CD14-positive monocyte (primary cell): Measurements from ENCODE around the gene BCAR1. TPM values are rescaled to one million over a fixed set of nuclear protein-coding genes. Genes with fewer than 3 reads are reported as not detected.

Experiments
- DNase-seq, 3 donors: peaks; one replicate each; pipeline ENCODE4 v3.0.0-alpha.2; 2011 to 2022
- H2AFZ ChIP-seq: 2 replicates; pipeline ENCODE4 v1.6.0; 2012; ENCODE audit warnings: mild to moderate bottlenecking, low read depth, low read length, inconsistent platforms; ENCODE audit not compliant: insufficient read depth, poor library complexity, severe bottlenecking
- H3K27ac ChIP-seq, 2 donors: 1 replicate in 1 of 2; 2 replicates in 1 of 2; pipeline ENCODE4 v1.5.1; 2012 to 2013; ENCODE audit warnings: low read length in 2 of 2, control low read depth in 1 of 2, inconsistent platforms in 1 of 2, low read depth in 1 of 2, mild to moderate bottlenecking in 1 of 2
- H3K27me3 ChIP-seq, 2 donors: one replicate each; pipeline versions ENCODE4 v1.6.0 to v1.6.1; 2011 to 2013; ENCODE audit warnings: low read length in 2 of 2; ENCODE audit not compliant: control insufficient read depth in 2 of 2, insufficient read depth in 2 of 2
- H3K36me3 ChIP-seq, 2 donors: replicated peaks in 1 of 2; 1 replicate in 1 of 2; 2 replicates in 1 of 2; pipeline versions ENCODE4 v1.5.1 to v1.6.1; 2012 to 2013; ENCODE audit warnings: low read length in 2 of 2, control low read depth in 1 of 2, inconsistent platforms in 1 of 2, mild to moderate bottlenecking in 1 of 2; ENCODE audit not compliant: insufficient read depth in 2 of 2, control insufficient read depth in 1 of 2
- H3K4me1 ChIP-seq, 2 donors: 1 replicate in 1 of 2; 2 replicates in 1 of 2; pipeline versions ENCODE4 v1.5.1 to v1.6.1; 2012 to 2013; ENCODE audit warnings: low read length in 2 of 2, control low read depth in 1 of 2, inconsistent platforms in 1 of 2, mild to moderate bottlenecking in 1 of 2, moderate library complexity in 1 of 2; ENCODE audit not compliant: insufficient read depth in 2 of 2, control insufficient read depth in 1 of 2
- H3K4me2 ChIP-seq: replicated peaks from 2 replicates; pipeline ENCODE3; 2012; ENCODE audit warnings: low read length, moderate library complexity, mild to moderate bottlenecking; ENCODE audit not compliant: poor library complexity, severe bottlenecking; ENCODE audit errors: extremely low read depth
- H3K4me3 ChIP-seq, 3 experiments: fragments of 200-600 bp in 1 of 3; sonication (generic) in 1 of 3; replicated peaks in 1 of 3; 1 replicate in 2 of 3; 2 replicates in 1 of 3; pipeline ENCODE4 v1.5.1; 2011 to 2013; ENCODE audit warnings: low read length in 3 of 3, mild to moderate bottlenecking in 3 of 3, control low read depth in 2 of 3, low read depth in 2 of 3, inconsistent platforms in 1 of 3, moderate library complexity in 1 of 3
- H3K79me2 ChIP-seq: 2 replicates; pipeline ENCODE4 v1.6.0; 2012; ENCODE audit warnings: mild to moderate bottlenecking, control low read depth, inconsistent platforms, low read length, moderate library complexity; ENCODE audit not compliant: insufficient read depth
- H3K9ac ChIP-seq: 2 replicates; pipeline ENCODE4 v1.6.0; 2017; ENCODE audit warnings: low read length, mild to moderate bottlenecking; ENCODE audit not compliant: insufficient read depth, poor library complexity, severe bottlenecking
- H3K9me3 ChIP-seq, 2 donors: replicated peaks in 1 of 2; 1 replicate in 1 of 2; 2 replicates in 1 of 2; pipeline versions ENCODE4 v1.5.1 to v1.6.1; 2012 to 2013; ENCODE audit warnings: low read length in 2 of 2, control low read depth in 1 of 2; ENCODE audit not compliant: control insufficient read depth in 1 of 2, insufficient read depth in 1 of 2
- H4K20me1 ChIP-seq: 2 replicates; pipeline ENCODE4 v1.6.0; 2012; ENCODE audit warnings: mild to moderate bottlenecking, low read length, control low read depth, moderate library complexity; ENCODE audit not compliant: insufficient read depth
- H3K27ac Mint-ChIP-seq, 7 donors: one replicate each; pipeline ENCODE4 v1.8.0; 2020; ENCODE audit warnings: mild to moderate bottlenecking in 7 of 7, mixed read lengths in 7 of 7, moderate library complexity in 6 of 7, inconsistent platforms in 2 of 7
- H3K27me3 Mint-ChIP-seq, 3 donors: one replicate each; pipeline ENCODE4 v1.8.0; 2021 to 2022; ENCODE audit warnings: low read depth in 3 of 3, mild to moderate bottlenecking in 3 of 3, mixed read lengths in 3 of 3, moderate library complexity in 3 of 3, inconsistent platforms in 1 of 3
- H3K36me3 Mint-ChIP-seq, 2 donors: one replicate each; pipeline ENCODE4 v1.8.0; 2020; ENCODE audit warnings: mixed read lengths in 2 of 2, inconsistent platforms in 1 of 2, mild to moderate bottlenecking in 1 of 2
- H3K4me1 Mint-ChIP-seq: one replicate; pipeline ENCODE4 v1.8.0; 2020; ENCODE audit warnings: mild to moderate bottlenecking, mixed read lengths
- H3K4me3 Mint-ChIP-seq, 2 donors: one replicate each; pipeline ENCODE4 v1.8.0; 2020; ENCODE audit warnings: mild to moderate bottlenecking in 2 of 2, mixed read lengths in 2 of 2, moderate library complexity in 1 of 2
- H3K9me3 Mint-ChIP-seq, 7 donors: one replicate each; pipeline ENCODE4 v1.8.0; 2020 to 2022; ENCODE audit warnings: mixed read lengths in 7 of 7, mild to moderate bottlenecking in 6 of 7, moderate library complexity in 6 of 7, inconsistent platforms in 2 of 7
- CTCF ChIP-seq: fragments of 200-600 bp; IDR thresholded peaks from one replicate; pipeline ENCODE4 v1.8.0; 2022; ENCODE audit warnings: antibody characterized with exemption, mild to moderate bottlenecking
- WGBS: methylation state at CpG from one replicate; pipeline ENCODE4 v1.1.5; 2013; ENCODE audit warnings: missing lambda C conversion rate; ENCODE audit not compliant: insufficient coverage; 5-methylcytosine and 5-hydroxymethylcytosine counted together
- intact Hi-C, 2 donors: fragments of 100-400 bp; cut with micrococcal nuclease; formaldehyde crosslinking; loops; one replicate each; pipeline versions ENCODE4 v1.15.0 to v1.15.1; 2023
- polyA plus RNA-seq, 3 donors: library from polyadenylated mRNA; depleted of rRNA in 1 of 3; unstranded in 2 of 3; stranded (reverse) in 1 of 3; fragments of 300-500 nt in 2 of 3; fragments of >200 nt in 1 of 3; fragmentation: Illumina TruSeq in 2 of 3; gene quantifications; 1 replicate in 2 of 3; 2 replicates in 1 of 3; pipeline ENCODE4 v1.2.3, GENCODE V29; 2012 to 2021

BCAR1 gene
- polyA plus RNA-seq, 3 donors: not detected

- no peak overlapping the region for H2AFZ ChIP-seq
- peaks cover 0 to 1% of the 10 kb centered on the region in 2 donors for H3K36me3 Mint-ChIP-seq
- no peaks in the 10 kb centered on the region for H3K36me3 ChIP-seq
- H3K9ac ChIP-seq: no peak overlapping the region
- peaks cover 7 to 86% of the 10 kb centered on the region in 2 donors for H3K27me3 ChIP-seq
- H3K27ac Mint-ChIP-seq: no peak overlapping the region
- peak overlapping the region in 1 of 2 donors; percentile 66 for H3K4me3 Mint-ChIP-seq
- no peaks in the 10 kb centered on the region for H4K20me1 ChIP-seq
- H3K4me1 ChIP-seq: peaks cover 13 to 15% of the 10 kb centered on the region in 2 donors
- H3K9me3 Mint-ChIP-seq: peaks cover 0 to 11% (median 2%) of the 10 kb centered on the region in 7 donors
- no peak overlapping the region for H3K4me3 ChIP-seq
- H3K9me3 ChIP-seq: peaks cover 0 to 13% of the 10 kb centered on the region in 2 donors
- no peak for DNase-seq
- no peaks in the 10 kb centered on the region for H3K79me2 ChIP-seq
- no peak for TF ChIP-seq CTCF
- no peak overlapping the region for H3K4me2 ChIP-seq
- intact Hi-C loops: no loop called here
- 75% methylated on average over 10 of the region's 13 CpGs for WGBS
- H3K27ac ChIP-seq: no peak overlapping the region
- H3K4me1 Mint-ChIP-seq: peaks cover 13% of the 10 kb centered on the region
- H3K27me3 Mint-ChIP-seq: peaks cover 73 to 96% (median 77%) of the 10 kb centered on the region in 3 donors
Measured at GRCh38 chr16:75248142-75248535, 3.3 kb downstream of the BCAR1 start.

- no peak for TF ChIP-seq CTCF
- intact Hi-C loops: no loop called here
- Histone ChIP-seq H3K79me2 (no peaks in the 10 kb centered on the region), H2AFZ (no peak overlapping the region), H3K4me1 (peaks cover 13 to 15% of the 10 kb centered on the region in 2 donors), H3K36me3 (no peaks in the 10 kb centered on the region), H3K27me3 (peaks cover 6 to 80% of the 10 kb centered on the region in 2 donors), H4K20me1 (no peaks in the 10 kb centered on the region), H3K9me3 (peaks cover 0 to 5% of the 10 kb centered on the region in 2 donors), H3K27ac (no peak overlapping the region), H3K4me3 (no peak overlapping the region), H3K9ac (no peak overlapping the region), H3K4me2 (no peak overlapping the region)
- peaks cover 0 to 12% (median 3%) of the 10 kb centered on the region in 7 donors for H3K9me3 Mint-ChIP-seq
- DNase-seq: no peak
- H3K27ac Mint-ChIP-seq: no peak overlapping the region
- peak overlapping the region in 1 of 2 donors; percentile 61 for H3K4me3 Mint-ChIP-seq
- peaks cover 73 to 96% (median 76%) of the 10 kb centered on the region in 3 donors for H3K27me3 Mint-ChIP-seq
- WGBS: 92% methylated on average over 13 of the region's 13 CpGs
- H3K4me1 Mint-ChIP-seq: peaks cover 13% of the 10 kb centered on the region
- peaks cover 0 to 1% of the 10 kb centered on the region in 2 donors for H3K36me3 Mint-ChIP-seq
Measured at GRCh38 chr16:75247249-75247648, 4.2 kb downstream of the BCAR1 start.
